GM19043 (cell line): ENCODE results near the gene RFTN1.

Experiments used
- ATAC-seq: cut with Tn5 transposase; IDR thresholded peaks from one replicate; pipeline ENCODE4 v1.9.1; 2021; ENCODE audit warnings: low read depth; ENCODE audit not compliant: unreplicated experiment

Gene RFTN1

DNA sequence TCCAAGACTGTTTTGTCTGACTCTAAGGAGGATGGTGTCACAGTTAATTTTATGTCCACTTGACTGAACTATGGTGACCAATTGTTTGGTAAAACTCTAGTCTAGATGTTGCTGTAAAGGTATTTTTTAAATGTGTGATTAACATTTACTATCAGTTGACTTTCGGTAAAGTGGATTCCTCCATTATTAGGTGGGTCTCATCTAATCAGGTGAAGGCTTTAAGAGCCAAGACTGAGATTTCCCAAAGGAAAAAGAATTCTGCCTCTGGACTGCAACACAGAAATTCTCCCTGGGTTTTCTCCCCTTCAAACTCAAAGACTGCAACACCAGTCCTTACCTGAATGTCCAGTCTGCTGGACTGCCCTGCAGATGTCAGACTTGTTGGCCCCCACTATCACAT lies 129.6 kb downstream of the RFTN1 start:
- ATAC-seq: no peak

DNA sequence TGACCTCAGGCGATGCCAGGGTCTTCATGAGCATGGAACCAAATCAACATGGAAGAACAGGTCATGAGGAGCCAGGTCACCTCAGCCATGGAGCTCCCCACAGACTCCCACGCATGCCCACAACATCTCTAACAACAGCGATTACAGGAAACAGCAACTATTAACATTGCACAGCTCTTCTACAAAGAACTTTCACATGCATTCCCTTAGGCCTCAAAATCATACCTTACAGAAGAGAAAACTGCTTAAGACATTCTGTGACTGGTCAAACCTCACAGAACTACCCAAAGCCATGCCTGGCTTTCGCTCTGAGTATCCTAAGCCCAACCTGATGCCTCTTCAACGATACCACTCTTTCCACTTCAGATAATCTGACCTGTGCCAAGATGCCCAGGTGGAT lies 130.7 kb downstream of the RFTN1 start:
- peak; percentile 31 for ATAC-seq

DNA sequence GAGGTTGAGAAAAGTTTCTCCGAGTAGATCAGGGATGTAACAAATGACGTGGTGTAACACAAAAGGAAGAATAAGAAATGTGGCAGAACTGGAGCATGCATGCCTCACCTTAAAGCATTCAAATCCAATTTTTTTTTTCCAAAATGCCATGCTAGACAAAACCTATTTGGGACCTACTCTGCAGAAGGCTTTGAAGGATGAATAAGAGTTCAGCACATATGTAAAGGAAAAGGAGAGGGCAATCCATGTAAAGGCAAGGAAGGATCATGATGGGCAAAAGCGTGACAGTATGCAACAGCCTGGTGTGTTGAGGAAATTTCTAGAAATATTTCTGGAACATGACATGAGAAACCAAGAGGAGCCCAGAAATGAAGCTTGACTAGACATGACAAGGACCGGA lies 132.1 kb downstream of the RFTN1 start:
- ATAC-seq: no peak

DNA sequence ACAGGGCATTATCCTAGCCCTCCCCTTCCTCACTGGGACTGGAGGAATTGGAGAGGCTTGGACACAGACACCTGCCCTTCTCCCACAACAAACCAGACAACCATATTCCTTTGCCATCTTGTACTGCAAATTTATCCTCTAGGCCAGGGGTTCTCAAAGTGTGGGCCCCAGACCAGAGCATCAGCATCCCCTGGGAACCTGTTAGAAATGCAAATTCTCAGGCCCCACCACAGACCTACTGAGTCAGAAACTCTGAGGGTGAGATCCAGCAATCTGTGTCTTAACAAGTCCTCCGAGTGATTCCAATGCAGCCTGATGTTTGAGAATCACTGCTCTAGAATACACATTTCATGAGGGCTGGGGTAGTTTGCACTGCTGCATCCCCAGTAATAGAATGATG lies 133.1 kb downstream of the RFTN1 start:
- no peak for ATAC-seq

- peak; percentile 29 for ATAC-seq
Observed at GRCh38 chr3:16379838-16380237, 133.7 kb downstream of the RFTN1 start.

DNA sequence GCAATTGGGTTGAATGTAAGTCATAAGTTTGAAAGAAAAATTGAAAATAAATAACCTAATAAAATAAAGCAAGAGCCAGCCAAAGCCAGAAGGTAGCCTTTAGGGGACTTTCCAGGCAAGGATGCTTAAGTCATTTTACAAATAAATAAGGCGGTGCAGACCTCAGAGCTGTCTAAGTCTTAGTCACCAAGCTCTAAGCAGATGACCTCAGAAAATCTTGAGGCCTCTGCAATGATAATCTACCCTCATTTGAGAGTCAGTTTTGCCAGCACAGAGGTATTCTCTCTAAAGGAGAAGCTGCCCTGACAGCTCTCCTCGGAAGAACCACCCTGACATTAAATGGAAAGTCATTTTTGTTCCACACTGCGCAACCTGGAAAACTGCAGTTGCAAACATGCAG lies 134.6 kb downstream of the RFTN1 start:
- peak; percentile 35 for ATAC-seq

- no peak for ATAC-seq
Observed at GRCh38 chr3:16378415-16378814, 135.1 kb downstream of the RFTN1 start.

DNA sequence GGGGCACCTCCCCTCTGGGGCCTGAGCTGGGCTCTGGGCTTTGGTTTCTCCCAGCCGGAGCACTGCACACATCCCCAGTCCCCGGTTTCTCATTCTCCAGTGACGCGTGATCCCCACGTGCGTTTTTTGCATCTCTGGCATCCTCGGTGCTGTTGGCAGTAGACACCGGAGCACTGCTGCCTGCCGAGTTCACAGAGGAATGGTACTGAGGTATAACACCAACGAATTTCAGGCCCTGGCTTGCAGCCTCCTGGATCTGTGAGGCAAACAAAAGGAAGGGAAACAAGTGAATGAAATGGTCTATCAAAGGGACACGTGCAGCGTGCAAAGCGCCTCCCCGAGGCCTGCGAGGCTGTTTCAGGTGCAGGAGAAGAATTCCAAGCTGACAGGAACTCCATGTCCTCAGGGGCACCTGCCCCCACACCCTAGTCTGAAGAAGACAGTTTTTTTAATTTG lies 135.6 kb downstream of the RFTN1 start:
- no peak for ATAC-seq

DNA sequence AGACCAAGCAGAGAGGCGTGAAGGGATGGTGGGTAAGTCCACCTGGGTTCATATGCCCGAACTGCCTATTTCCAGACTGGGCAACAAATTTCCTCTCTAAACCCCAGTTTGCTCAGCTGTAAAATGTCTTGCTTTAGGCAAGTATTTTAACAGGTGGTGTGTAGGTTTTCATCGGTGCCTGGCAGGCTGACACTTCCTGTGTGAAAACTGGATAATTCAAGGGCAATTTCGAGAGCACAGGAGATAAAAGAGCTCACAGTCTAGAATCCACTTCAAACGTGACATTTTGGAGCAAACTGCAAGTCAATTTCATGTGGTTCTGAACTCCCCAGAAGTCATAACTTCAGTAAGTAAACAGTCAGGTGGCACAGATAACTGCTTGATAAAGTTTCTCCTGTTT lies 136.3 kb downstream of the RFTN1 start:
- no peak for ATAC-seq

DNA sequence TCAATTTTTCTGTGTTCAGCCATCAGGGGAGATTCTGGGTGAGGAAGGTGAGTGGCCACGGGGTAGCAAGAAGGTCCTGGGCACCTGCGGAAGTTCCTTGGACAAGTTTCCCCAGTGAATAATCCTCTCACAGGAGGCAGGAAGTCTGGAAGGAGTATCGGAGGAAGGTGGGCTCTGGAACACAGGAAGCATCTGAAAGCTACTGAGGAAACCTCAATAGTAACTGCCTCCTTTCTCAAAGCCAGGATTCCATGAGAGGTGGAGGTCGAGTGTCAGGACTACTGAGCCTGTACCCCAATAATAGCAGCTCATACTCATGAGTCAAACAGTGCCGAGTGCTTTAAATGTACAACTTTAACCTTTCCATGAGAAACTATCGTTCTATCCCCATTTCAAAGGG lies 137.6 kb downstream of the RFTN1 start:
- no peak for ATAC-seq

GRCh38 chr3:16374935-16375245 lies 138.6 kb downstream of the RFTN1 start:
- no peak for ATAC-seq

DNA sequence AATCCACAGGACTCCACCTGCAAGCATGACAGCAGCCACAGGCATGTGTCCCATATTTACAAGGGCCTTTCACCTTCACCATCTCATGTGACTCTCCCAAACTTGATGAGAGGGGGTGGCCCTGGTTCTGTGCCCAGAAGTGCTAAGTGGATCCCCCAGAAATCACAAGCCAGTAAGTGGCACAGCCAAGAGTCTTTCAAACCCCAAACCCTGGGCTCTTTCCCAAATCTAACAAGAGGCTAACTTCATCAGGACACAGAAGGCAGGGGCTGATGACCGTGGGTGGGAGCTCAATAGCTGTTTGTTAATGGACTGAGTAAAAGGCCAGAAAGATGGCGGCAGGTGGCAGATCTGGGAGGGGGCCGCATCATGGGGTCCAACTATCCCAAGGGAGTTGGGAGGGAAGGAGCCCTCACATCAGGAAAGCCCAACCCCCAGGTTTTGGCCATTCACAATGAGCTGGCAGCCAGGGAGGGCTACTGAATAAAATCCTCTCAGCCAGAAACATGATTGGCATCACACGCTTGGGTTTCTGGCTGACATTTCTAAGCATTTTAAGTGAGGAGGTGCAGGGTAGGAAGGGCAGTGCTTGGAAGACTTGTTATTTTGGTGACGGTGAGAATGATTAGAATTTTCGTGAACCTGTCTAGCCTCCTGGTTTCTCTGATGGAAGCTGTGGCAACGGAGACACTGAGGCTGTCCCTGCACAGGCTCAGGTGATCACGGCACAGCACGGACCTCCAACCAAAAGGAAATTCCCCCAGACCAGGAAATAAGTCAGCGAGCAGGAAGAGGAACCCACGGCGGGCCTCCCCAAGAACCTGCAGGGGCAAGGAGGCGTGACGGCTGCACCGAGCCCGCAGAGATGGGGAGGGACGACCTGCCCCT lies 139.2 kb downstream of the RFTN1 start:
- ATAC-seq: peak; percentile 25

- no peak for ATAC-seq
Observed at GRCh38 chr3:16373341-16373946, 140.1 kb downstream of the RFTN1 start.

DNA sequence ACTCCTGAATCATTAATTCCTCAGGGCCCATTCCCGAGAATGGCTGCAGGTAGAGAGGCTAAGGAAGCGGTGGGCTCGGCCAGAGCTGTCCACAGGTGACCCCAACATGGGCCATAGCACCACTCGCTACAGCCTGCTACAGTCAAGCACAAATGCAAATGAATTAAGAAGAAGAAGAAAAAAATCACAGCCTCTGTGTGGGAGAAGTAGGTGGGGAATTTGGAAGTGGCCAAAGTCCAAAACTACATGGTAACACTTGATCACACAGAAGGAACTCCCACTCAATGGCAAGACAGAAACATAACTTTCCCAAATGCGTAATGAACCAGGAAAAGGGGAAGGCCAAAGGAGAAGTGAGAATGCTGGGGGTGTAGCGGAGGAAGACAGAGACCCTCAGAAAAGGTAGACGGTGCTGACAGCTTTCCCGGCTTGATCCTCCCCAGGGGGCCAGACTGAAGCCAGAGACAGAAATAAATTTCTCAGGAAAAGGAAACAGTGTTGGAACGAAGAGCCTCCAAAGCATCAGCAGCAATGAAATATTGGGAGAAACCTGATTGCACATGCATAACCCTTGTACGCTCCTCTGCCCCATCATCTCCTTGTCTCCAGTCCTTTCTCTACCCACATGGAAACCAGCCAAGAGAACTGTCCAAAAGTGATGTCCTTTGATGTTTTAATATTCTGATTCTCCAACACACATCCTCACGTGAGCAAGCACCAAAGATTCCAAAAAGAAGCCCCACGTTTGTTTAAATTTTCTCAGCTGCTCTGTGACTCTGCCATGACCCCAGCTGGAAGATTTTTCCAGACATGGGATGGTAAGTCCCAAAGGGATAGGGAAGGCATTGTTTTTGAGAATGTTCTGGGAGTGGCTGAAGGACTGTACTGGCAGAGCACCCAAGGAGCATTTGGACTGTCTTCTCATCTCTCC lies 140.9 kb downstream of the RFTN1 start:
- ATAC-seq: no peak

DNA sequence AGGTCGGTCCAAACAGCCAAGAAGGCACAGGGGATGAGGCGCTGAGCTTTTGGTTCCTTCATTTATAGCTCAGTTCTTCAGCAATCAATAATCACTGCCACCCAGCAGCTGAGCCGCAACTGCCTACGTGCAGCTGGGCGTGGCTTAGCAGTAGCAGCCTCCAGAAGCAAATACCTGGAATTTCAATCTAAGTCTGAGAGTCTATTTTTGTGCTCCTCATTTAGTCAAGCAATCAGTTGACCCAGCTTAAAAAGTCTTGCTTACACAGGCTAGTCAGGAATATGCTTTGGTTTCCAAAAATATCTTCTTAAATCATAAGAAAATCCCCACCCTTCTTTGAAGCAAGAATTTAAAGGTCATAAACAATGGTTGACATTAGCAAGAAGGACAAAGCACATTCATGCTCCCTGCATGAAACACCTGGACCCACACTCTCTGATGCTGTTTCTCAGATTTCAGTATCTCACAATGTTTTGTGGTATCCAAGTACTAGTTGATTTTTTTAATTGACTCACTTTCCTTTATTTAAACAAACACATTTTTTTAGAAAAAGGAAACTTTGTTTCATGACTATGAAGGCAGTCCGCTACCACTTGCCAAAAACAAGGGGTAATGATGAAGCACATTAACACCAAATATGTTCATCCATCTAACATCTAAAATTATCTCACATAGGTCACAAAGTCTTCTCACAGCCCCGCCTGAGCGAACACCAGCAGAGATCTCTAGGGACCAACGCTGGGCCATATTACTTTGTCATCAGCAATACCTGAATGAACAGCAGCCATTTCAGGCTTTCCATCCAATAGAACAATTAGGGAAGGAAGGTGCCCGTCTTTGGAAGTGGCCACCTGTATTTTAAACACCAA lies 142.4 kb downstream of the RFTN1 start:
- ATAC-seq: no peak

DNA sequence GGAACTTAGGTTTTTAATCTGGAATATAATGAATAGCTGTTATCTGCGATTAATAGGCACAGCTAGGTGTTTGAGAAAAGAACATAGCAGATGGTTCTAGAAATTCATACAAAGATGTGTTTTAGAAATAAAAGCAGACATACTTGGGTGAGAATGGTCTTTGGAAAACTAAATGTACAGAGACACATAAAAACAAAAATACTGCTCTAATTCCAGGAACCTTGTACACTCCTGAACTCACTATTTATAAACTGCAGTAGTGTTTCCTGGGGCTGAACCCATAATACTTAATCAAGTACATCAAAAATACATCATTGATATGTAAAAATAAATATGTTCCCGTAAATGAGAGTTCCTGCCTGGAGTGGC lies 143.0 kb downstream of the RFTN1 start:
- ATAC-seq: no peak

GRCh38 chr3:16369885-16370284 lies 143.6 kb downstream of the RFTN1 start:
- no peak for ATAC-seq

DNA sequence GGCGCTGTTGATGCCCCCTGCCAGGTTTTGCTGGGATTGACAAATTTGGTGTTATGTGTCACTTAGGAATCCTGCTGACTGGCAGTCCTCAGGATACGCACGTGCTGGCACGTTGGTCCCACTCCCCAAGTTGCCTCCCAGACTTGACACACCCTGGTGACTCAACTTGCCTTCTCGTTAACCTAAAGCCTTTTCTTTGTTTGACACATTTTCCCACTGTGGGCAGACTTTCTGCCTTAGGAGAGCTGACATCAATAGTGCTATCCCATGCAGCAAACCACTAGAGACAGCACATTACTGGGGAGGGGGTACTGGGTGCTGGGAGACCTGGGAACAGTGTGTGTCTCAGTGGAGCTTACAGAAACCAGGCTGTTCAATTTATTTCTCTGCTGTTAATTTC lies 144.2 kb downstream of the RFTN1 start:
- ATAC-seq: no peak

- ATAC-seq: no peak
Observed at GRCh38 chr3:16366581-16366980, 146.9 kb downstream of the RFTN1 start.

DNA sequence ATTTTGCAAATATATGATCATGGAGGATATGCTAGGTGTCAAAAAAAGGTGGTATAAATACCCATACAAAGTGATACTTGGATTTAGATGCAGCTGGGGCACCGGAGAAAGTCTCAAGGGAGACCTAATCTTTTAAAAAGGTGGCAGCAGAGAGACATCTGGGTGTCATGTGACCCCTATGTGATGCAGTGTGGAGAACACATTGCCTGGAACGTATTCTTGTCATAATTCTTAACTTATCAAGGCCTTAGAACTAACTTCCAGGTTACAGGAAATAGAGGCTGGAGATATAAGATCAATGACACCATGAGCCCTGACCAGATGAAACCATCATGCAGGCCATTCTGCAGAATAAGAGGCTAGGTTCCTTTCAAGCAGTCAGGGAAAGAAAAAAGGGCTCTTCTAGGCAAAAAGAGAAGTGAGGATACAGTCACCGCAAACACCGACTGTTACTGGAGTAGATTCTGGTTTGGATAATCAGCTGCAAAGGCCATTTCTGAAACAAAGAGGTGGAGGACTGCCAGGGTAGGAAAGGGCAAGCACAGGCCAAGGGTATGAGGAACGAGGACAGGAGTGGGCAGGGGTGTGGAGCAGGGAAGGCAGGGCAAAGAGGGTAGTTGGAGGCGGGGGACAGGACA lies 147.9 kb downstream of the RFTN1 start:
- no peak for ATAC-seq
